ENCODE measurements around the gene NPAS2.

DNA sequence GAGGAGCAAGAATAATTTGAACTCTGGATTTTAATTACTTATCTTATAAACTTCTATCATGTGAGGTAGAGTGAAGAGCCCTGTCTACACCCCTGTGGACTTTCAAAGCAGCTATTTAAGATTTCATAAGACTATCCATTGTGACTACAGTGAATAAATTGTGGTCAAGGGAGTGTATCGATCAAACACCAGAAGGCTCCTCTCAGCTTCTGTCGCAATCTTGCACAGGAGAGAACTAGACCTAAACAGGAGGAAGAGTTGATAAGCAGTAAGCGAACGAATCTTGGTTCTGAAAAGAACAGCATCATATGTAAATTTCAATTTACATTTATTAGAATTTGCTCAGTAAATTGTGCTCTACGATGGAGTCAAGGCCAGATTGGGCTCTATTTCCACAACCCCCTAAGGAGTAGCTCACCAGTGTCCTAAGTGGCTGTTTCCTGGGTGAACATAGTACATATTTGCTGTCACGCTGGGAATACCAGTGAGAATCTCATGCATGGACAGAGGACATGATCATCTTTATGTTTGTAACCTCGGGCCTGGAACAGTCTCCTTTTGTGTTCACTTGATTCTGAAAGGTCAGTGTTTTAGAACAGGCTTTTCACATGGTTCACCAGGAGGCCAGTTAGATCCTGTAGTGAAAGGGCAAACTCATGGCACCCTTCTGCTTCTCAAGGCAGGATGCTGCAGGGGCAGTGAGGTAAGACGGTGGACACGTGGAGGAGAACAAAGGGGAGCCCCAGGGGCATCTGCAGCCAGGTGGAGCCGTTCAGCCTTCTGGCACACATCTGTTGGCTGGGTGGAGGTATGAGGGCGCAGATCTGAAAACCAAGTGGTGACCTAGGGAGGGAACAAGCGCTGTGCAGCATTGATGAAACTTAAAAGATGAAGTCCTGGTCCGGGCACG, 33.3 kb downstream of the NPAS2 start:
- TF ChIP-seq EZH2 (optimal IDR thresholded peaks at IDR 0.05; ENCODE audit: low read depth, low read length) (no peak), EZH2phosphoT487 (IDR thresholded peaks at IDR 0.05; ENCODE audit: low read length) (no peak)
- TF ChIP-seq, protein P1, sequence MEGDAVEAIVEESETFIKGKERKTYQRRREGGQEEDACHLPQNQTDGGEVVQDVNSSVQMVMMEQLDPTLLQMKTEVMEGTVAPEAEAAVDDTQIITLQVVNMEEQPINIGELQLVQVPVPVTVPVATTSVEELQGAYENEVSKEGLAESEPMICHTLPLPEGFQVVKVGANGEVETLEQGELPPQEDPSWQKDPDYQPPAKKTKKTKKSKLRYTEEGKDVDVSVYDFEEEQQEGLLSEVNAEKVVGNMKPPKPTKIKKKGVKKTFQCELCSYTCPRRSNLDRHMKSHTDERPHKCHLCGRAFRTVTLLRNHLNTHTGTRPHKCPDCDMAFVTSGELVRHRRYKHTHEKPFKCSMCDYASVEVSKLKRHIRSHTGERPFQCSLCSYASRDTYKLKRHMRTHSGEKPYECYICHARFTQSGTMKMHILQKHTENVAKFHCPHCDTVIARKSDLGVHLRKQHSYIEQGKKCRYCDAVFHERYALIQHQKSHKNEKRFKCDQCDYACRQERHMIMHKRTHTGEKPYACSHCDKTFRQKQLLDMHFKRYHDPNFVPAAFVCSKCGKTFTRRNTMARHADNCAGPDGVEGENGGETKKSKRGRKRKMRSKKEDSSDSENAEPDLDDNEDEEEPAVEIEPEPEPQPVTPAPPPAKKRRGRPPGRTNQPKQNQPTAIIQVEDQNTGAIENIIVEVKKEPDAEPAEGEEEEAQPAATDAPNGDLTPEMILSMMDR (IDR thresholded peaks at IDR 0.05; ENCODE audit: low read length) = no peak

All from MM.1S (cell line).